K562 (cell line): ENCODE measurements around the gene P2RX2. TPM values are rescaled to one million over a fixed set of nuclear protein-coding genes. Genes with fewer than 3 reads are reported as not detected.

ENCODE experiments used
- ATAC-seq: fragments of 200-7000 bp; cut with Tn5 transposase; 3 replicates; pipeline ENCODE4 v1.9.1; 2020; ENCODE audit warnings: moderate library complexity
- BruUV-seq: library from RNA; stranded (reverse); fragments of 400-500 nt; replicated peaks from 2 replicates; lab custom pipeline; 2021; lab: Mats Ljungman, UMichigan
- CTCF ChIA-PET: fragments of 300-600 bp; formaldehyde crosslinking; extraction: SDS; loops from one replicate; lab custom pipeline; 2021; ENCODE audit warnings: low intra/inter-chr PET ratio; lab: Yijun Ruan, JAX
- POLR2A ChIA-PET: fragments of 300-600, 350-650 bp; sonication (Branson Sonifier 250); formaldehyde crosslinking; extraction: SDS; loops from one replicate; lab custom pipeline; 2021; ENCODE audit warnings: antibody characterized with exemption, inconsistent platforms; lab: Yijun Ruan, JAX
- DNase-seq, 4 experiments: peaks; one replicate each; pipeline versions ENCODE4 v3.0.0 to v3.0.0-alpha.2; 2011 to 2018; ENCODE audit warnings: low spot score in 3 of 4, mixed read lengths in 3 of 4; ENCODE audit errors: extremely low read depth in 1 of 4
- FAIRE-seq: peaks from 2 replicates; lab custom pipeline; 2011; peaks lifted over from hg19 to GRCh38; lab: Jason Lieb, UNC
- H2AFZ ChIP-seq: 2 replicates; pipeline ENCODE4 v1.6.0; 2011; ENCODE audit warnings: low read depth, low read length, control low read depth, inconsistent platforms
- H3K27ac ChIP-seq: fragments of 200-600 bp; 3 replicates; pipeline ENCODE4 v1.8.0; 2011; ENCODE audit warnings: low read depth, mild to moderate bottlenecking, control low read depth, inconsistent platforms, low read length, moderate library complexity, mixed read lengths; ENCODE audit errors: extremely low read depth
- H3K27me3 ChIP-seq, 2 experiments: fragments of 300-600 bp in 1 of 2; 2 replicates in 1 of 2; 3 replicates in 1 of 2; pipeline versions ENCODE4 v1.6.0 to v1.8.0; 2011; ENCODE audit warnings: inconsistent platforms in 2 of 2, low read length in 2 of 2, mild to moderate bottlenecking in 1 of 2, mixed read lengths in 1 of 2, moderate library complexity in 1 of 2; ENCODE audit not compliant: control insufficient read depth in 2 of 2, insufficient read depth in 2 of 2
- H3K36me3 ChIP-seq: fragments of 300-600 bp; 3 replicates; pipeline ENCODE4 v1.8.0; 2011; ENCODE audit warnings: mild to moderate bottlenecking, low read length, inconsistent platforms; ENCODE audit not compliant: control insufficient read depth, insufficient read depth
- H3K4me1 ChIP-seq, 2 experiments: fragments of 200-600 bp in 1 of 2; replicated peaks in 1 of 2; 2 replicates in 1 of 2; 3 replicates in 1 of 2; pipeline versions ENCODE4 v1.5.1 to v1.8.0; 2011; ENCODE audit warnings: inconsistent platforms in 2 of 2, low read length in 2 of 2, mild to moderate bottlenecking in 1 of 2, mixed read lengths in 1 of 2, moderate library complexity in 1 of 2; ENCODE audit not compliant: control insufficient read depth in 2 of 2, insufficient read depth in 2 of 2
- H3K4me2 ChIP-seq: 2 replicates; pipeline ENCODE4 v1.6.1; 2011; ENCODE audit warnings: low read length, control low read depth, inconsistent platforms, mixed read lengths; ENCODE audit not compliant: insufficient read depth
- H3K4me3 ChIP-seq: fragments of 200-600 bp; sonication (generic), shearing (Covaris generic); 2 replicates; pipeline ENCODE4 v1.5.1; 2016; ENCODE audit warnings: control low read depth, inconsistent platforms
- H3K79me2 ChIP-seq: fragments of 200-600 bp; 3 replicates; pipeline ENCODE4 v1.8.0; 2011; ENCODE audit warnings: low read length, inconsistent platforms; ENCODE audit not compliant: control insufficient read depth, insufficient read depth
- H3K9ac ChIP-seq, 2 experiments: 2 replicates each; pipeline versions ENCODE4 v1.6.0 to v1.6.1; 2011; ENCODE audit warnings: low read depth in 2 of 2, low read length in 2 of 2, control low read depth in 1 of 2, inconsistent platforms in 1 of 2, mild to moderate bottlenecking in 1 of 2, mixed read lengths in 1 of 2; ENCODE audit not compliant: insufficient read depth in 1 of 2
- H3K9me1 ChIP-seq: one replicate; pipeline ENCODE4 v1.6.0; 2011; ENCODE audit warnings: inconsistent platforms, mild to moderate bottlenecking, low read length, moderate library complexity; ENCODE audit not compliant: control insufficient read depth, insufficient read depth
- H3K9me3 ChIP-seq: replicated peaks from 2 replicates; pipeline ENCODE4 v1.5.1; 2011; ENCODE audit warnings: low read depth, low read length, inconsistent platforms; ENCODE audit not compliant: control insufficient read depth, insufficient read depth
- H4K20me1 ChIP-seq: replicated peaks from 2 replicates; pipeline ENCODE4 v1.6.1; 2011; ENCODE audit warnings: low read length, inconsistent platforms, mixed read lengths; ENCODE audit not compliant: control insufficient read depth, insufficient read depth
- DPF2 ChIP-seq: fragments of 450-650 bp; IDR thresholded peaks from 2 replicates; pipeline ENCODE4 v1.6.1; 2016
- IRF2 ChIP-seq: sonication (generic); formaldehyde crosslinking; IDR thresholded peaks from 2 replicates; pipeline ENCODE4 v1.8.1; 2022; ENCODE audit warnings: mild to moderate bottlenecking, missing genetic modification reagents
- KDM1A ChIP-seq, 2 experiments: fragments of 450-650 bp; IDR thresholded peaks; 2 replicates each; pipeline ENCODE4 v1.6.1; 2016; ENCODE audit warnings: mild to moderate bottlenecking in 2 of 2
- NR2C1 ChIP-seq, 2 experiments: fragments of 450-650 bp; IDR thresholded peaks; 2 replicates each; pipeline ENCODE4 v1.6.1; 2017; ENCODE audit warnings: mild to moderate bottlenecking in 2 of 2, antibody characterized with exemption in 1 of 2, inconsistent platforms in 1 of 2, missing compliant biosample characterization in 1 of 2, missing genetic modification characterization in 1 of 2
- NR2C2 ChIP-seq, 2 experiments: fragments of 200-800 bp in 1 of 2; sonication (Bioruptor generic) in 1 of 2; sonication (generic) in 1 of 2; formaldehyde crosslinking in 1 of 2; IDR thresholded peaks; 2 replicates each; pipeline versions ENCODE4 v1.6.1 to v1.8.0; 2016 to 2022; ENCODE audit warnings: mild to moderate bottlenecking in 1 of 2, missing compliant biosample characterization in 1 of 2, missing genetic modification characterization in 1 of 2, missing genetic modification reagents in 1 of 2
- TAF1 ChIP-seq: IDR thresholded peaks from 2 replicates; pipeline ENCODE4 v1.6.1; 2011; ENCODE audit warnings: mild to moderate bottlenecking, low read length, moderate library complexity; ENCODE audit not compliant: insufficient read depth, control insufficient read depth, severe bottlenecking; ENCODE audit errors: extremely low read depth
- ZNF121 ChIP-seq: sonication (generic); formaldehyde crosslinking; conservative IDR thresholded peaks from 2 replicates; pipeline ENCODE4 v1.8.0; 2022; ENCODE audit warnings: missing genetic modification reagents
- WGBS: fragments of 100-300 bp; shearing (Covaris generic); methylation state at CpG from one replicate; pipeline ENCODE4 v1.1.6; 2016; ENCODE audit warnings: low coverage, mixed read lengths; ENCODE audit not compliant: insufficient coverage; ENCODE audit errors: missing lambda C conversion rate; 5-methylcytosine and 5-hydroxymethylcytosine counted together
- in situ Hi-C: fragments of 300-500 bp; cut with MboI; formaldehyde crosslinking; loops from 4 replicates; pipeline ENCODE4 v1.15.0; 2018; ENCODE audit warnings: inconsistent platforms, mixed read lengths
- intact Hi-C: fragments of 100-400 bp; cut with micrococcal nuclease; formaldehyde crosslinking; loops from 2 replicates; pipeline ENCODE4 v1.14.2; 2022
- polyA plus RNA-seq, 8 experiments: library from polyadenylated mRNA; depleted of rRNA in 4 of 8; stranded (reverse) in 5 of 8; unstranded in 3 of 8; fragments of >200 nt; fragmentation: Nextera tagmentation in 2 of 8; fragmentation: Illumina TruSeq in 1 of 8; extraction: Ambion mirVana in 2 of 8; extraction: Trizol in 1 of 8; gene quantifications; 2 replicates each; pipeline versions ENCODE4 v1.2.1 to v1.2.3, GENCODE V29; 2011 to 2014; ENCODE audit warnings: inconsistent platforms in 1 of 8, missing spikeins in 1 of 8
- total RNA-seq, 7 experiments: library from RNA; depleted of rRNA in 6 of 7; stranded (reverse); fragments of >200 nt in 6 of 7; fragmentation: Illumina TruSeq in 2 of 7; extraction: Trizol in 2 of 7; gene quantifications; 2 replicates each; pipeline versions ENCODE4 v1.2.1 to v1.2.3, GENCODE V29; 2011 to 2021; ENCODE audit warnings: low replicate concordance in 1 of 7
- TF ChIP-seq, protein P1 (sequence below), 2 experiments: IDR thresholded peaks; 2 replicates each; pipeline ENCODE4 v1.6.1; 2011; ENCODE audit warnings: borderline replicate concordance in 1 of 2, control low read depth in 1 of 2, low read depth in 1 of 2, low read length in 1 of 2, mild to moderate bottlenecking in 1 of 2, mixed read lengths in 1 of 2, moderate library complexity in 1 of 2; ENCODE audit not compliant: insufficient read depth in 1 of 2, insufficient read length in 1 of 2, poor library complexity in 1 of 2, severe bottlenecking in 1 of 2; ENCODE audit errors: extremely low read depth in 1 of 2

Gene P2RX2
- total and polyA plus RNA-seq, 9 of the 15 experiments (the other 6 are each of a cell fraction or from before 2014, with no cell fraction given): not detected

DNA sequence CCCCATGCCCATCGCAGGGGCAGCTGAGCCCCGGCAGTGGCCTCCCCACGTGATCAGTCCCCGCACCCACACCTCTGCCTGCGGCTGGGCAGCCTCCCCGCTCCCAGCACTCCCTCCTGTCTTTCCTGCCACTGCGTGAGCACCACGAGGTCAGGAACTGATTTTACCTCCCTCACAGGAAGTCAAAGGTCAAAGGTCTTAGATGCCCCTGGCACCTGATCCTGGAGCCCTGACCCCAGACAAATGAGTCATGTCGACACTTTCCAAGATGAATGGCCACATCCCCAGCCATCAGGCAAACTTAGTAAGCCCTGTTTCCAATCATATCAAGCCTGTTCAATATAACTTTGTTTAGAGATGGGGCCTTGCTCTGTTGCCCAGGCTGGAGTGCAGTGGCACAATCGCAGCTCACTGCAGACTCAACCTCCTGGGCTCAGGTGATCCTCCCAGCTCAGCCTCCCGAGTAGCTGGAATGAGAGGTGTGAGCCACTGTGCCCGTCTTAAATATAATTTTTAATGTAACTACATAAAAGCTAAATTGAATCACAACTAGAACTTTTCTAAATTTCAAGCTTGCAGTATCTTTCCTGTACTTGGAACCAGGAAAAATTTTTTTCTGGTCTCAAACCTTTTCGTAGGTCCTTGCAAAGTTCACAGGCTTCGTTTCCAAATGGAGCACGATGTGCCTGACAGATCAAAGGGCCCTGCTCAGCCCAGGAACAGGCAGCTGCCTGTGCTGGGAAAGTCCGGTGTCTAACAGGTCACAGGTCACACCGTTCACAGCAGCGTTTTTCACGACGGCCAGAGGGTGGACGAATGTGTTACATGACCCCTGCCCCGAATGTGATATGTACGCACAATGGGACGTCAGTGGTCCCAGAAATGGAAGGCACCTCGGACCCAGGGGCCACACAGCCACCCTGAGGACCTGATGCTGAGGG is 10.1 kb upstream of the P2RX2 start:
- Histone ChIP-seq H3K36me3 (no peaks in the 10 kb centered on the region), H3K9me1 (no peaks in the 10 kb centered on the region), H3K4me3 (no peak overlapping the region), H4K20me1 (no peaks in the 10 kb centered on the region; the same call in 1 of the 2 replicates), H3K79me2 (no peaks in the 10 kb centered on the region), H3K27me3 (peaks cover 55 to 81% of the 10 kb centered on the region in 2 experiments), H3K27ac (no peak overlapping the region), H3K9me3 (no peaks in the 10 kb centered on the region), H3K9ac (no peak overlapping the region), H3K4me2 (no peak overlapping the region), H2AFZ (no peak overlapping the region), H3K4me1 (peaks cover 0 to 36% of the 10 kb centered on the region in 2 experiments; a peak in 3 of 5 replicates)
- WGBS: 8% methylated on average over 23 of the region's 25 CpGs
- no peak for DNase-seq
- ATAC-seq: peak; percentile 48
- in situ Hi-C loops (no loop called here), intact Hi-C loops (no loop called here)
- no peak for FAIRE-seq
- peak; percentile 70; the same call in 1 of the 2 replicates for TF ChIP-seq NR2C2 (CRISPR knock-in tag; IDR thresholded peaks at IDR 0.05)
- TF ChIP-seq NR2C2 (tag; IDR thresholded peaks at IDR 0.05): peak; percentile 87
- 0 out of 2 replicates have a peak, but pooled peaks have one; percentile 6 for TF ChIP-seq ZNF121 (CRISPR knock-in tag)
- TF ChIP-seq DPF2: no peak
- TF ChIP-seq TAF1: no peak
- peak; percentile 76 for TF ChIP-seq NR2C1 (IDR thresholded peaks at IDR 0.05)
- TF ChIP-seq NR2C1 (tag; IDR thresholded peaks at IDR 0.05): peak; percentile 84
- TF ChIP-seq, protein P1, sequence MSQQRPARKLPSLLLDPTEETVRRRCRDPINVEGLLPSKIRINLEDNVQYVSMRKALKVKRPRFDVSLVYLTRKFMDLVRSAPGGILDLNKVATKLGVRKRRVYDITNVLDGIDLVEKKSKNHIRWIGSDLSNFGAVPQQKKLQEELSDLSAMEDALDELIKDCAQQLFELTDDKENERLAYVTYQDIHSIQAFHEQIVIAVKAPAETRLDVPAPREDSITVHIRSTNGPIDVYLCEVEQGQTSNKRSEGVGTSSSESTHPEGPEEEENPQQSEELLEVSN (IDR thresholded peaks at IDR 0.05; ENCODE audit: borderline replicate concordance in 1 of 2, extremely low read depth in 1 of 2, insufficient read depth in 1 of 2, insufficient read length in 1 of 2, low read depth in 1 of 2, low read length in 1 of 2, poor library complexity in 1 of 2, severe bottlenecking in 1 of 2): peak in 1 of 2 experiments; percentile 12
- TF ChIP-seq KDM1A (IDR thresholded peaks at IDR 0.05): peak in 1 of 2 experiments; percentile 35; a peak in 2 of 4 replicates
- peak; percentile 48; the same call in 1 of the 2 replicates for TF ChIP-seq IRF2
- ChIA-PET CTCF (interaction anchor here (0.6 kb wide), 1 partner anchor 194 kb away, joined by 3 read pairs; no protein-coding TSS in a partner anchor), POLR2A (interaction anchor here (1.0 to 2.4 kb wide), 2 partner anchors 9 to 12 kb away, joined by 3 to 8 read pairs; no protein-coding TSS in a partner anchor)
- BruUV-seq: no TSS peak
